Testis (tissue), 3 donors: ENCODE data around the gene COASY. TPM values are rescaled to one million over a fixed set of nuclear protein-coding genes. Genes with fewer than 3 reads are reported as not detected.

Experiments
- DNase-seq: peaks from one replicate; pipeline ENCODE4 v3.0.0-alpha.2; 2019
- H3K27ac ChIP-seq, 2 donors: fragments of 200-600 bp; sonication (generic); one replicate each; pipeline ENCODE4 v1.5.1; 2019
- H3K27me3 ChIP-seq: fragments of 200-600 bp; sonication (generic); one replicate; pipeline ENCODE4 v1.5.1; 2019
- H3K36me3 ChIP-seq: fragments of 200-600 bp; sonication (generic); one replicate; pipeline ENCODE4 v1.5.1; 2017; ENCODE audit warnings: low read depth; ENCODE audit errors: missing control alignments
- H3K4me1 ChIP-seq: fragments of 200-600 bp; sonication (generic); one replicate; pipeline ENCODE4 v1.5.1; 2019
- H3K4me3 ChIP-seq, 2 donors: fragments of 200-600 bp; sonication (generic); one replicate each; pipeline ENCODE4 v1.5.1; 2017 to 2019
- H3K9me3 ChIP-seq: fragments of 200-600 bp; sonication (generic); one replicate; pipeline ENCODE4 v1.5.1; 2017
- POLR2A ChIP-seq: fragments of 450-650 bp; IDR thresholded peaks from one replicate; pipeline ENCODE4 v1.6.1; 2017; ENCODE audit warnings: antibody characterized with exemption, mild to moderate bottlenecking, moderate library complexity
- WGBS, 2 donors: methylation state at CpG; one replicate each; pipeline ENCODE4 v1.1.5; 2018; 5-methylcytosine and 5-hydroxymethylcytosine counted together
- intact Hi-C: fragments of 100-400 bp; cut with DNase I; formaldehyde crosslinking; loops from one replicate; pipeline ENCODE4 v1.15.1; 2023; ENCODE audit warnings: low total_unique reads
- polyA plus RNA-seq: library from polyadenylated mRNA; stranded (reverse); fragments of 350-450 nt; fragmentation: Illumina TruSeq; extraction: RNeasy Lipid Tissue Mini Kit (QIAGEN cat#74804); gene quantifications from one replicate; pipeline ENCODE4 v1.2.3, GENCODE V29; 2014; ENCODE audit warnings: low read depth, low replicate concordance; ENCODE audit not compliant: insufficient read depth
- total RNA-seq, 2 donors: library from RNA; depleted of rRNA; stranded (reverse); fragments of >200 nt; gene quantifications; one replicate each; pipeline ENCODE4 v1.2.3, GENCODE V29; 2016
- TF ChIP-seq, protein P1 (sequence below), 3 experiments: fragments of 450-650 bp in 2 of 3; fragments of 200-600 bp in 1 of 3; sonication (generic) in 1 of 3; IDR thresholded peaks; one replicate each; pipeline ENCODE4 v1.5.1; 2016 to 2019; ENCODE audit warnings: antibody characterized with exemption in 3 of 3, mild to moderate bottlenecking in 2 of 3, moderate library complexity in 1 of 3

Gene COASY
- total and polyA plus RNA-seq, 3 donors from 2014 or later = 52.8 to 103 (median 68.5) TPM

DNA sequence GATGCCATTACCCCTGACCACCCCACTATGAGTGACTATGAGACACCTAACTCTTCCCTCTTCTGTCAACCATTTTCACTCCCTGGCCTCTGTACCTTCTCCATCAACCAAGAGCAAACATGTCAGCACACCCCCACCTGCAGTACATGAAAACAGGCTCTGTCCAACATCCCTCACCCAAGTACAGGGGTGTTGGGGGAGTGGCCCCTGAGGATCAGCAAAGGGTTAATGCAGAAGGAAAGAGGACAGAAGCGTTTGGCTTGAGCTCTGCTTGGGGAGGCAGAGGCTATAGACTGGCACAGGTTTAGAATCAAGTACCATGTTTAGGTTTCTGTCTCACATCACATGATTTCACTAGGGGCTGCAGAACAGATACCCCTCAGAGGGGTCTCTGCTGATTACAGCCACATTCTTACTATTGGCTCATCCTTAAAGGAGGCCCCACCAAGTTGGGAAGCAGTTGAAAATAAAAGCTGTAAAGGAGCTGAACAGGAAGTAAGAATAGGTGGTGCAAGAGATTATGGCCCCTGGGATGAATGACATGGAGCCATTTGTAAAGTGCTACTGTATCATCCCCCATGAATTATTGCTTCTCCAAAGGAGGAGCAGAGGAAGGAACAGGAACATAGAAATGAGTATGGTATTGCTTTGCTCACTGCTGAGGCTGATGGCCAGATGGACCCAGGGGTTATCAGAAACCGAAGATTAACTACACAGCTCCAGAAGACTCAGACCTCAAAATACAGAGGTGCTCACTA lies 18.0 kb downstream of the COASY start:
- WGBS, 2 donors = 38 to 54% methylated on average over 2 of the region's 2 CpGs
- intact Hi-C loops = loop anchor here (10.0 kb wide), 1 partner anchor 95 kb away; the partner anchor contains the start of gene PLEKHH3
- Histone ChIP-seq H3K4me3 (no peak overlapping the region), H3K4me1 (peaks cover 12% of the 10 kb centered on the region), H3K27ac (no peak overlapping the region), H3K27me3 (no peaks in the 10 kb centered on the region), H3K9me3 (no peaks in the 10 kb centered on the region), H3K36me3 (no peaks in the 10 kb centered on the region)
- no peak for TF ChIP-seq POLR2A
- TF ChIP-seq, protein P1, sequence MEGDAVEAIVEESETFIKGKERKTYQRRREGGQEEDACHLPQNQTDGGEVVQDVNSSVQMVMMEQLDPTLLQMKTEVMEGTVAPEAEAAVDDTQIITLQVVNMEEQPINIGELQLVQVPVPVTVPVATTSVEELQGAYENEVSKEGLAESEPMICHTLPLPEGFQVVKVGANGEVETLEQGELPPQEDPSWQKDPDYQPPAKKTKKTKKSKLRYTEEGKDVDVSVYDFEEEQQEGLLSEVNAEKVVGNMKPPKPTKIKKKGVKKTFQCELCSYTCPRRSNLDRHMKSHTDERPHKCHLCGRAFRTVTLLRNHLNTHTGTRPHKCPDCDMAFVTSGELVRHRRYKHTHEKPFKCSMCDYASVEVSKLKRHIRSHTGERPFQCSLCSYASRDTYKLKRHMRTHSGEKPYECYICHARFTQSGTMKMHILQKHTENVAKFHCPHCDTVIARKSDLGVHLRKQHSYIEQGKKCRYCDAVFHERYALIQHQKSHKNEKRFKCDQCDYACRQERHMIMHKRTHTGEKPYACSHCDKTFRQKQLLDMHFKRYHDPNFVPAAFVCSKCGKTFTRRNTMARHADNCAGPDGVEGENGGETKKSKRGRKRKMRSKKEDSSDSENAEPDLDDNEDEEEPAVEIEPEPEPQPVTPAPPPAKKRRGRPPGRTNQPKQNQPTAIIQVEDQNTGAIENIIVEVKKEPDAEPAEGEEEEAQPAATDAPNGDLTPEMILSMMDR (IDR thresholded peaks at IDR 0.05) = no peak
- no peak for DNase-seq

DNA sequence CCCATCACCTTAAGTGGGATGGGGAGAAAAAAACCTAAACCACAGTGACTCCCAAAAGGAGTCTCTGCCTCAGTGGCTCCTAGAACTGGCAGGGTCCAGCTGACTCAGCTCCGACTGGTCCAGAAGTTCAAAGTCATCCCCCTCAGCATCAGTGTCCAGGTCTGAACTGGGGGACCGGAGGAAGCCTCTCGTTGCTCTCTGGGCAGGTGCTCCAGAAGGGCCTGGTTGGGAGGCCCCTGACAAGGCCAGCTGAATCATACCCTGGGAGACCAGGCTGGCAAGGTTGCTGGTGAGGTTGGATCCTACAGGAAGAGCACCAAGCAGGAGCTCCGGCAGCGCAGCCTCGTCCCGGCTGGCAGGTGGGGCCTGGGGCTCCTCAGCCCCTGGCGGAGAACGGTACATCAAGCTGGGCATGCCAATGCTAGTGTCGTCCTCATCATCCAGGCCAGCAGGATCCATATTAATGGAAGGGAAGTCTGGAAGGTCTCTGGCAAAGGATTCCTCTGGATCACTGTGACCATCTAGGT lies 19.9 kb downstream of the COASY start:
- intact Hi-C loops = no loop called here
- no peaks in the 10 kb centered on the region for H3K9me3 ChIP-seq
- no peak for DNase-seq
- WGBS, 2 donors = 80 to 87% methylated on average over 3 to 10 of the region's 10 CpGs
- no peak overlapping the region for H3K4me3 ChIP-seq
- peaks cover 12% of the 10 kb centered on the region for H3K4me1 ChIP-seq
- no peaks in the 10 kb centered on the region for H3K27me3 ChIP-seq
- H3K36me3 ChIP-seq = no peaks in the 10 kb centered on the region
- no peak overlapping the region for H3K27ac ChIP-seq
- no peak for TF ChIP-seq POLR2A
- TF ChIP-seq, protein P1 (IDR thresholded peaks at IDR 0.05) = no peak

DNA sequence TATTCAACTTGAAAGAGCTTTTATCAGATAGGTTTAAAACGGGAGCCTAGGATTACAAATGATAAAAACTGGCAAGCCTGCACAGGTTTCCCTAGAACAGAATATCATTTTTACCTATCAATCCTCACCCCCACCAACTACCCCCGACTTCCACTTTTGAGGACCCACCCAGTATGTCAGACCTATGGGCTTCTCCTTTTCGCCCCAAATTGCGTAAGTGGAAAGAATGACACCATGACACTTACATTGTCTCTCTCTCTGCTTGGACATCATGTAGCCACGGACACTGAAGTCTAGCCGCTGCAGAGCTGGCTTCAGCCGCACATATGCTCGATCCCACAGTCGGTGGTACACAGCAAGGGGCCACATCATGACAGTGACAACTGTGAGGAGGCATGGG lies 22.9 kb downstream of the COASY start:
- Histone ChIP-seq H3K36me3 (no peaks in the 10 kb centered on the region), H3K9me3 (no peaks in the 10 kb centered on the region), H3K27me3 (no peaks in the 10 kb centered on the region), H3K4me1 (no peaks in the 10 kb centered on the region), H3K4me3 (no peak overlapping the region), H3K27ac (no peak overlapping the region)
- DNase-seq = no peak
- intact Hi-C loops = no loop called here
- TF ChIP-seq POLR2A = no peak
- WGBS, 2 donors = 75 to 77% methylated on average over 9 of the region's 9 CpGs

DNA sequence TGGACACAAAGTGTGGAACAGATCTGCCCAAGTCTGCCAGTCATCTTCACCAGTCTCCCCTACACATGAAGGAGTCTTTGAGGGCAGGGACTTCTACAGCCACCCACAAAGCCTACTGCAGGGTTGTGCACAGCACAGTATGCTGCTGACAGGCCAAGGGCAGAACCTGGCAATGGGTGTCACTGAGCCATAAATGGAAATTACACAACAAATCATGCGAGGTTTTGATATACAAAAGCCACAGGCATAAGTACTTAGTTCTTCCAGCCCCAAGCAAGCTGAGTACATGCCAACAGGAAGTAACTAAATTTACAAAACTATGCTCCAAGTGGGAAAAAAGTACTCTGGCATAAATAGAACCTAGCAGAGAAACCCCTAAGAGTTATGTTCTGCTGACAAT lies 23.4 kb downstream of the COASY start:
- Histone ChIP-seq H3K36me3 (no peaks in the 10 kb centered on the region), H3K4me3 (no peak overlapping the region), H3K27me3 (no peaks in the 10 kb centered on the region), H3K9me3 (no peaks in the 10 kb centered on the region), H3K27ac (no peak overlapping the region), H3K4me1 (no peaks in the 10 kb centered on the region)
- TF ChIP-seq POLR2A = no peak
- 61 to 79% methylated on average over 1 of the region's 1 CpG for WGBS, 2 donors
- intact Hi-C loops = no loop called here
- no peak for DNase-seq

DNA sequence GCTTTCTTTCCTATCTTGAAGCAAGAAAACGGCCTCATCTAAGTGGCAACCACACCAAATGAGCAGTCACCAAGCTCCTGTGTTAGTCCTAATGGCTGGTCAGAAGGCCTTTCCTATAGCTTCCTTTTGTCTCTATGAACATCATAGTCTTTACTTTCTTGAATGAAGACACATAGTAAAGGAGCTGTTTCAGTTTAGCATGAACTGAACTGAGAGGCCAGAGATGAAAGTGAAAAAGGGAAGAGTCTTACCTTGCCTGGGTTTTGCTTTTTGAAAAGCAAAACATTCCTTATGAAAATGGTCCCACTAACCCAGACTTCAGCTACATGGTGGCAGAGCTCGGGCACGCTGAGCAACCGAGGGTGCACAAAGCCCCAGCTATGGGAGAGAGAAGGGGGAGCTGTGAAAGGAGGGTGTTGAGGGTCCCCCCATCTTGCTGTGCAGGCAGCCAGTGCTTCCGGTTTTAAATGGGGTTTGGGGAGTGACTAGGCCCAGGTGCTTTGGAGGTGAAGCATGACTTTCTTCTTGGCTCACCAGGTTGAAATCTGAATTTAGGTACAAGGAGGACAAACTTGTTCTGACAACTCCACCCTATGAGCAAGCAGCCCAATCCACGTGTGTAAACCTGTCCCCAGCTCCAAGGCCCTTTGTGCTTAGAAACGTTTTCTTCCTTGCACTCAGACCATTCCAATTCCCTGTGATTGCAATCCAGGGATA lies 24.7 kb downstream of the COASY start:
- H3K4me1 ChIP-seq = no peaks in the 10 kb centered on the region
- no peak for DNase-seq
- TF ChIP-seq, protein P1 (IDR thresholded peaks at IDR 0.05) = no peak
- TF ChIP-seq POLR2A = no peak
- H3K27me3 ChIP-seq = no peaks in the 10 kb centered on the region
- 73 to 79% methylated on average over 7 of the region's 7 CpGs for WGBS, 2 donors
- no peak overlapping the region for H3K27ac ChIP-seq
- no peak overlapping the region for H3K4me3 ChIP-seq
- no peaks in the 10 kb centered on the region for H3K36me3 ChIP-seq
- no peaks in the 10 kb centered on the region for H3K9me3 ChIP-seq
- intact Hi-C loops = no loop called here
